Transverse colon (tissue), 4 donors: ENCODE measurements around the gene ICA1. TPM values are rescaled to one million over a fixed set of nuclear protein-coding genes. Genes with fewer than 3 reads are reported as not detected.

Source experiments
- DNase-seq: peaks from one replicate; pipeline ENCODE4 v3.0.0-alpha.2; 2019
- H3K27ac ChIP-seq, 4 donors: fragments of 200-600 bp; sonication (generic); 2 replicates each; pipeline ENCODE4 v1.5.1; 2016 to 2018; ENCODE audit warnings: inconsistent platforms in 4 of 4
- H3K27me3 ChIP-seq: fragments of 200-600 bp; sonication (generic); 2 replicates; pipeline ENCODE4 v1.5.1; 2017; ENCODE audit warnings: inconsistent platforms
- H3K36me3 ChIP-seq, 4 donors: fragments of 200-600 bp; sonication (generic); 2 replicates each; pipeline ENCODE4 v1.5.1; 2017 to 2019; ENCODE audit warnings: inconsistent platforms in 4 of 4
- H3K4me1 ChIP-seq, 4 donors: fragments of 200-600 bp; sonication (generic); 2 replicates each; pipeline ENCODE4 v1.5.1; 2017 to 2020; ENCODE audit warnings: inconsistent platforms in 4 of 4
- H3K4me3 ChIP-seq, 4 donors: fragments of 200-600 bp; sonication (generic); 1 replicate in 1 of 4; 2 replicates in 3 of 4; pipeline versions ENCODE4 v1.5.1 to v1.6.1; 2017 to 2019; ENCODE audit warnings: inconsistent platforms in 4 of 4
- H3K9me3 ChIP-seq, 2 donors: fragments of 200-600 bp; sonication (generic); 2 replicates each; pipeline ENCODE4 v1.5.1; 2017 to 2019; ENCODE audit warnings: inconsistent platforms in 2 of 2
- CTCF ChIP-seq, 5 experiments: fragments of 200-600 bp in 3 of 5; fragments of 450-650 bp in 2 of 5; sonication (generic) in 3 of 5; IDR thresholded peaks; 1 replicate in 2 of 5; 2 replicates in 3 of 5; pipeline ENCODE4 v1.5.1; 2016 to 2017; ENCODE audit warnings: antibody characterized with exemption in 5 of 5, inconsistent platforms in 3 of 5, mild to moderate bottlenecking in 2 of 5, moderate library complexity in 1 of 5
- EP300 ChIP-seq: sonication (generic); formaldehyde crosslinking; IDR thresholded peaks from one replicate; pipeline ENCODE4 v1.6.1; 2017; ENCODE audit warnings: antibody characterized with exemption, low read depth
- POLR2A ChIP-seq: fragments of 450-650 bp; IDR thresholded peaks from one replicate; pipeline ENCODE4 v1.6.1; 2016; ENCODE audit warnings: antibody characterized with exemption, mild to moderate bottlenecking, moderate library complexity
- POLR2AphosphoS5 ChIP-seq, 3 donors: sonication (generic); formaldehyde crosslinking; IDR thresholded peaks; one replicate each; pipeline ENCODE4 v1.6.1; 2016; ENCODE audit warnings: antibody characterized with exemption in 3 of 3
- WGBS, 2 donors: methylation state at CpG; one replicate each; pipeline ENCODE4 v1.1.5; 2018; ENCODE audit warnings: low coverage in 1 of 2; 5-methylcytosine and 5-hydroxymethylcytosine counted together
- in situ Hi-C, 4 donors: fragments of 200-750 bp; cut with MboI; loops; one replicate each; pipeline versions ENCODE4 v1.15.0 to v1.15.1; 2017; ENCODE audit warnings: low sequenced_read_pairs in 3 of 4, low pct_ligation_motif_present in 1 of 4, low pct_unique_long_range_greater_than_20kb in 1 of 4
- intact Hi-C: fragments of 100-400 bp; cut with DNase I; formaldehyde crosslinking; loops from one replicate; pipeline ENCODE4 v1.15.1; 2023; ENCODE audit warnings: low total_unique reads
- total RNA-seq, 4 donors: library from RNA; depleted of rRNA; stranded (reverse); fragments of >200 nt; gene quantifications; one replicate each; pipeline ENCODE4 v1.1.0, GENCODE V29; 2016

Gene ICA1
- total RNA-seq, 4 donors from 2014 or later = 47.9 to 79.4 (median 54.3) TPM

- no peak for TF ChIP-seq POLR2A
- no peak for TF ChIP-seq CTCF (IDR thresholded peaks at IDR 0.05)
- no peaks in the 10 kb centered on the region for H3K27me3 ChIP-seq
- H3K4me3 ChIP-seq = no peak overlapping the region
- H3K36me3 ChIP-seq = no peaks in the 10 kb centered on the region
- no peaks in the 10 kb centered on the region for H3K9me3 ChIP-seq
- intact Hi-C loops (loop anchor here (5.0 kb wide), 1 partner anchor 239 kb away; no protein-coding TSS in a partner anchor), in situ Hi-C loops (loop anchor here in 3 of 4 donors (10.0 to 25.0 kb wide), 3 partner anchors 517 to 774 kb away; no protein-coding TSS in a partner anchor)
- no peak overlapping the region for H3K27ac ChIP-seq
- no peaks in the 10 kb centered on the region for H3K4me1 ChIP-seq
- 78 to 96% methylated on average over 1 of the region's 1 CpG for WGBS, 2 donors
- DNase-seq = no peak
These were observed 50.3 kb downstream of the ICA1 start for GRCh38 chr7:8211725-8212096.

- H3K27ac ChIP-seq = no peak overlapping the region
These were observed 50.9 kb downstream of the ICA1 start for GRCh38 chr7:8210845-8211724.

GRCh38 chr7:8209353-8209752 is 52.6 kb downstream of the ICA1 start:
- TF ChIP-seq CTCF (IDR thresholded peaks at IDR 0.05) (no peak), POLR2A (no peak), POLR2AphosphoS5 (IDR thresholded peaks at IDR 0.05) (no peak)
- Histone ChIP-seq H3K9me3 (no peaks in the 10 kb centered on the region), H3K27ac (no peak overlapping the region), H3K27me3 (no peaks in the 10 kb centered on the region), H3K4me1 (no peaks in the 10 kb centered on the region), H3K4me3 (no peak overlapping the region), H3K36me3 (no peaks in the 10 kb centered on the region)
- in situ Hi-C loops = loop anchor here in 3 of 4 donors (25.0 kb wide), 2 partner anchors 622 to 772 kb away; no protein-coding TSS in a partner anchor
- WGBS, 2 donors = 83 to 93% methylated on average over 4 of the region's 4 CpGs
- intact Hi-C loops = no loop called here
- DNase-seq = no peak

More at GRCh38 chr7:8210845-8211724, 50.9 kb downstream of the ICA1 start:
- Histone ChIP-seq H3K9me3 (no peaks in the 10 kb centered on the region), H3K4me1 (no peaks in the 10 kb centered on the region), H3K4me3 (no peak overlapping the region), H3K27me3 (no peaks in the 10 kb centered on the region), H3K36me3 (no peaks in the 10 kb centered on the region)
- no peak for TF ChIP-seq EP300
- TF ChIP-seq CTCF (IDR thresholded peaks at IDR 0.05) = no peak
- no peak for TF ChIP-seq POLR2A
- TF ChIP-seq POLR2AphosphoS5 (IDR thresholded peaks at IDR 0.05) = no peak
- 91 to 95% methylated on average over 4 to 9 of the region's 10 CpGs for WGBS, 2 donors
- intact Hi-C loops = loop anchor here (5.0 kb wide), 1 partner anchor 239 kb away; no protein-coding TSS in a partner anchor
- in situ Hi-C loops = loop anchor here in 3 of 4 donors (10.0 to 25.0 kb wide), 3 partner anchors 516 to 774 kb away; no protein-coding TSS in a partner anchor
- no peak for DNase-seq

GRCh38 chr7:8208816-8209215 is 53.2 kb downstream of the ICA1 start:
- H3K27me3 ChIP-seq = no peaks in the 10 kb centered on the region
- no peaks in the 10 kb centered on the region for H3K9me3 ChIP-seq
- H3K4me3 ChIP-seq = no peak overlapping the region
- H3K27ac ChIP-seq = no peak overlapping the region
- H3K36me3 ChIP-seq = no peaks in the 10 kb centered on the region
- no peak for TF ChIP-seq CTCF (IDR thresholded peaks at IDR 0.05)
- no peak for TF ChIP-seq POLR2A
- TF ChIP-seq POLR2AphosphoS5 (IDR thresholded peaks at IDR 0.05) = no peak
- TF ChIP-seq EP300 = no peak
- in situ Hi-C loops (loop anchor here in 3 of 4 donors (25.0 kb wide), 2 partner anchors 622 to 772 kb away; no protein-coding TSS in a partner anchor), intact Hi-C loops (no loop called here)
- H3K4me1 ChIP-seq = no peaks in the 10 kb centered on the region
- WGBS, 2 donors = 79 to 92% methylated on average over 2 of the region's 2 CpGs
- no peak for DNase-seq
